GM13976 (cell line): ENCODE measurements around the gene PLA2G2F.
A peak's percentile ranks its signal among the peaks of the same experiment; 100 is the strongest.

Source experiments
- DNase-seq: peaks from one replicate; pipeline ENCODE4 v3.0.0; 2012; ENCODE audit warnings: low spot score
- in situ Hi-C: fragments of 300-500 bp; cut with MboI; formaldehyde crosslinking; loops from one replicate; pipeline ENCODE4 v1.12.0; 2022; ENCODE audit warnings: low sequenced_read_pairs, mixed read lengths, inconsistent platforms; ENCODE audit not compliant: unreplicated experiment
- TF ChIP-seq, protein P1 (sequence below): IDR thresholded peaks from 2 replicates; pipeline ENCODE4 v1.5.1; 2012; ENCODE audit warnings: borderline replicate concordance, mild to moderate bottlenecking; ENCODE audit not compliant: insufficient read depth; ENCODE audit errors: extremely low read depth, missing control alignments, control extremely low read depth

Gene PLA2G2F

DNA sequence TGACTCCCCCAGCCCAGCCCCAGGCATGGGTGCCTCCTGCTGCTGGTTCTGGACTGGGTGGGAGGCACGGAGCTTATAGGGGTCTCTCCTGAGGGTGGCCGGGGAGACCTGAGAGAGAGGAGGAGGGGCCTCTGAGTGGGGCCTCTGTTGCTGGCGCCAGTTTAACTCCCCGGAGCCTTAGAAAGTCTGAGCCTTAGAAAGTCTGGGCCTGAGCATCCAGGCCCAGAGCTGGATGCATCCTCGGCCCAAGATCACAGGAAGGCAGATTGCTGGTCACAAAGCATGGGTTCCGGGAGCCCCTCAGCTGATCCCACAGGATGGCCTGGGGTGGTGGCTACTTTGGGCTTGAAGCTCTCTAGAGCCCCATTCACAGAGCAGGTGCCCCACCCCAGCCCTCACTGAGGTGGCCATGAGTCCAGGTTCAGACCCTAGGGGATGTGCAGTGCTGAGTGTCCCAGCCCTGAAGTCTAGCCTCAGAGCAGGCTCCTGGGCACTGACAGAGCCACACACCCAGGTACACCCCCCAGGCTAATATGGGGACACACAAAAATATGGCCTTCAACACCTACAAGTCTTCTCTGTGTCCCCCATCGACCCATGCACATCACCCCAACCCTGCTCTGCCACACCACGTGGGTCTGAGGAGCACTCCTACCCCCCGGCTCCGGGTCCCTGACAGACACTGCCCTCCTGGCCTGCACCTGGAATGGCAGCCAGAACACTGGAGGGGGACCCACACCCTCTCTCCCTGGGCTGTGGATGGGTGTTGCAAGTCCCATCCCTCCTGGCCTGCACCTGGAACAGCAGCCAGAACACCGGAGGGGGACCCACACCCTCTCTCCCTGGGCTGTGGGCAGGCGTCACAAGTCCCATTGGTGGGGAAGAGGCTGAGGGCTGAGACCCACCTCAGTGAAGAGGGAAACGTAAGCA lies 9.7 kb downstream of the PLA2G2F start:
- DNase-seq: peak; percentile 17
- in situ Hi-C loops: no loop called here
- TF ChIP-seq, protein P1, sequence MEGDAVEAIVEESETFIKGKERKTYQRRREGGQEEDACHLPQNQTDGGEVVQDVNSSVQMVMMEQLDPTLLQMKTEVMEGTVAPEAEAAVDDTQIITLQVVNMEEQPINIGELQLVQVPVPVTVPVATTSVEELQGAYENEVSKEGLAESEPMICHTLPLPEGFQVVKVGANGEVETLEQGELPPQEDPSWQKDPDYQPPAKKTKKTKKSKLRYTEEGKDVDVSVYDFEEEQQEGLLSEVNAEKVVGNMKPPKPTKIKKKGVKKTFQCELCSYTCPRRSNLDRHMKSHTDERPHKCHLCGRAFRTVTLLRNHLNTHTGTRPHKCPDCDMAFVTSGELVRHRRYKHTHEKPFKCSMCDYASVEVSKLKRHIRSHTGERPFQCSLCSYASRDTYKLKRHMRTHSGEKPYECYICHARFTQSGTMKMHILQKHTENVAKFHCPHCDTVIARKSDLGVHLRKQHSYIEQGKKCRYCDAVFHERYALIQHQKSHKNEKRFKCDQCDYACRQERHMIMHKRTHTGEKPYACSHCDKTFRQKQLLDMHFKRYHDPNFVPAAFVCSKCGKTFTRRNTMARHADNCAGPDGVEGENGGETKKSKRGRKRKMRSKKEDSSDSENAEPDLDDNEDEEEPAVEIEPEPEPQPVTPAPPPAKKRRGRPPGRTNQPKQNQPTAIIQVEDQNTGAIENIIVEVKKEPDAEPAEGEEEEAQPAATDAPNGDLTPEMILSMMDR: no peak

DNA sequence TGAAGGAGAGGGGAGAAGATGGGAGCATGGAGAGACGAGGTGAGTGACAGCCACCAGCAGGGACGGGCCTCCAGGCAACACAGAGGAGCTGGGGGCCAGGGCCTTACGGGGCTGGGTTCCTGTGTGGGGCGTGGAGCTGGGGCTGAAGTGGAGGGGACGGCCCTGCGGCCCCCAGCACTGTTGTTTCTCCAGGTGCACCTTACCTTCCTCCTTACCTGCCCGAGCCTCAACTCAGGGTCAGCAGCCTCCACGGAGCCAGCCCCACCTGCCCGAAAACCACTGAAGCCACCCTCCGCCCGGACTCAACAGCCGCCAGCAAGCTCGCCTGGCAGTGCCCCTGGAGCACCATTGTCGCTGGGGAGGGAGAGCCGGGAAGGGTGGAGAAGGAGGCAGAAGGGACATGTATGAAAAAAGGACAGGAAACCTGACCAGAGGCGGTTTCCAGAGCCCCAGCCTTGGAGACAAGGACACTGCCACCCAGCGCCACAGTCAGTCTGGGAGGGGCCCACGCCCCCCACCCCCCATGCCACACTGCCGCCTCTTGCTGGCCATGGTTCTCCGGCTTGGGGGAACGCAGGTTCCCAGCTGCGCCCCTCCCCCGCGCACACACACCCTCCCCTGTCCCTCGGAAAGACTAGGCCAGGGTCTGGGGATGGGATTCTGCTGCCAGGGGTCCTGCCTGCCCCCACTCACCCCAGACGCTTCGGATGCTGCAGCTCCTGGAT lies 10.6 kb downstream of the PLA2G2F start:
- peak; percentile 16 for DNase-seq
- TF ChIP-seq, protein P1: no peak
- in situ Hi-C loops: loop anchor here (25.0 kb wide), 1 partner anchor 237 kb away; the partner anchor contains the start of gene PLA2G2E

- DNase-seq: peak; percentile 18
- TF ChIP-seq, protein P1: no peak
- in situ Hi-C loops: loop anchor here (25.0 kb wide), 1 partner anchor 238 kb away; the partner anchor contains the start of gene PLA2G2E
Measured at GRCh38 chr1:20150326-20150705, 11.2 kb downstream of the PLA2G2F start.

- TF ChIP-seq, protein P1: no peak
- in situ Hi-C loops: loop anchor here (25.0 kb wide), 1 partner anchor 239 kb away; the partner anchor contains the start of gene PLA2G2E
- DNase-seq: no peak
Measured at GRCh38 chr1:20150969-20151368, 11.8 kb downstream of the PLA2G2F start.

GRCh38 chr1:20151906-20152598 lies 12.9 kb downstream of the PLA2G2F start:
- in situ Hi-C loops: loop anchor here (25.0 kb wide), 1 partner anchor 240 kb away; the partner anchor contains the start of gene PLA2G2E
- DNase-seq: peak; percentile 93
- TF ChIP-seq, protein P1: peak; percentile 88

GRCh38 chr1:20152599-20152930 lies 13.4 kb downstream of the PLA2G2F start:
- no peak for DNase-seq
- in situ Hi-C loops: loop anchor here (25.0 kb wide), 1 partner anchor 240 kb away; the partner anchor contains the start of gene PLA2G2E
- TF ChIP-seq, protein P1: no peak
